ENCODE measurements around the gene MYF6.

Gene MYF6

DNA sequence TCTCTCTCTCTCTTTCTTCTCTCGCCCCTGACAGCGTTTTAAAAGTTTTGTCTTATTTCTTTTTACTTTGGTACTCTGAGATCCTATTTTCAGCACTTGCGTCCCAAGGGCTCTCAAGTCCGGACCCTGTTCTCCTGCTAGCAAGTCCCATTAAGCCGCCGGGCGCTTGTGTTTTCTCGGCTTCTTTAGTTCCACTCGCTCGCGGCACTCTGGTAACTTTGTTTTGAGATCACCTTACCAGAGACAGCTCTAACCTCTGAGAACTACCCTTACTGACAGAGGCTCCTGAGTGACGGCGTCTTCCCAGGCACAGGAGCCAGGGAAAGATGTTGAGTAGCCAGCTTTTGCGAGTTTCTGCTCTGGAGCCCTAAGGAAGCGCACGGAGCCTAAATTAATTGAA lies 6.6 kb downstream of the MYF6 start:
- no peak for TF ChIP-seq CSDC2 (CRISPR knock-in tag; IDR thresholded peaks at IDR 0.05)
- no peak for ATAC-seq

DNA sequence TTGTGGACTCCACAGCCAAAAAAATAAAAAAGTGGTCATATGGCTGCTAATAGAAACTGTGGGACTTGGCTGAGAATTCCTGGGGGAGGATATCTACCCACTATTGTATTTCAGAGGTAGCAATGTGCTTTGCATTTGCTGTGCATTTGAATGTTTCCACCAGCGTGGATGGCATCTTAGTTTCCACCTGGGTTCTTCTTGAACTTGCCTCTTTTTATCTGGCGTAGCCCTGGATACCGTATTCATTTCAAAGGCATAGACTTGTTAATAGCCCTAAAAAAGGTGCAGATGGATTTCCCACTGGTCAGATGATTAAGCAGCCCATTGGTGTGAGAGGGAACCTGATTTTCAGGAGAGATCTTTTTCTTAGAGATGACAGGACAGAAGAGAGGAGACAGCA lies 7.4 kb downstream of the MYF6 start:
- ATAC-seq: no peak
- TF ChIP-seq POU6F1 (CRISPR knock-in tag; IDR thresholded peaks at IDR 0.05; ENCODE audit: borderline replicate concordance, low read depth): no peak
- TF ChIP-seq ZNF8 (CRISPR knock-in tag; IDR thresholded peaks at IDR 0.05): no peak
- no peak for TF ChIP-seq ZNF70 (CRISPR knock-in tag; IDR thresholded peaks at IDR 0.05)
- TF ChIP-seq BACH2 (CRISPR knock-in tag; IDR thresholded peaks at IDR 0.05; ENCODE audit: borderline replicate concordance): no peak
- no peak for TF ChIP-seq ESRRG (CRISPR knock-in tag; IDR thresholded peaks at IDR 0.05)
- no peak for TF ChIP-seq ISL1 (CRISPR knock-in tag; IDR thresholded peaks at IDR 0.05)
- no peak for TF ChIP-seq SNAI2 (CRISPR knock-in tag; IDR thresholded peaks at IDR 0.05)
- TF ChIP-seq GLIS3 (CRISPR knock-in tag; IDR thresholded peaks at IDR 0.05): no peak
- TF ChIP-seq PATZ1 (CRISPR knock-in tag; IDR thresholded peaks at IDR 0.05; ENCODE audit: borderline replicate concordance): no peak
- no peak for TF ChIP-seq CREB5 (CRISPR knock-in tag; IDR thresholded peaks at IDR 0.05; ENCODE audit: low read depth)
- TF ChIP-seq, protein P1, sequence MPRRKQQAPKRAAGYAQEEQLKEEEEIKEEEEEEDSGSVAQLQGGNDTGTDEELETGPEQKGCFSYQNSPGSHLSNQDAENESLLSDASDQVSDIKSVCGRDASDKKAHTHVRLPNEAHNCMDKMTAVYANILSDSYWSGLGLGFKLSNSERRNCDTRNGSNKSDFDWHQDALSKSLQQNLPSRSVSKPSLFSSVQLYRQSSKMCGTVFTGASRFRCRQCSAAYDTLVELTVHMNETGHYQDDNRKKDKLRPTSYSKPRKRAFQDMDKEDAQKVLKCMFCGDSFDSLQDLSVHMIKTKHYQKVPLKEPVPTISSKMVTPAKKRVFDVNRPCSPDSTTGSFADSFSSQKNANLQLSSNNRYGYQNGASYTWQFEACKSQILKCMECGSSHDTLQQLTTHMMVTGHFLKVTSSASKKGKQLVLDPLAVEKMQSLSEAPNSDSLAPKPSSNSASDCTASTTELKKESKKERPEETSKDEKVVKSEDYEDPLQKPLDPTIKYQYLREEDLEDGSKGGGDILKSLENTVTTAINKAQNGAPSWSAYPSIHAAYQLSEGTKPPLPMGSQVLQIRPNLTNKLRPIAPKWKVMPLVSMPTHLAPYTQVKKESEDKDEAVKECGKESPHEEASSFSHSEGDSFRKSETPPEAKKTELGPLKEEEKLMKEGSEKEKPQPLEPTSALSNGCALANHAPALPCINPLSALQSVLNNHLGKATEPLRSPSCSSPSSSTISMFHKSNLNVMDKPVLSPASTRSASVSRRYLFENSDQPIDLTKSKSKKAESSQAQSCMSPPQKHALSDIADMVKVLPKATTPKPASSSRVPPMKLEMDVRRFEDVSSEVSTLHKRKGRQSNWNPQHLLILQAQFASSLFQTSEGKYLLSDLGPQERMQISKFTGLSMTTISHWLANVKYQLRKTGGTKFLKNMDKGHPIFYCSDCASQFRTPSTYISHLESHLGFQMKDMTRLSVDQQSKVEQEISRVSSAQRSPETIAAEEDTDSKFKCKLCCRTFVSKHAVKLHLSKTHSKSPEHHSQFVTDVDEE (CRISPR knock-in tag; IDR thresholded peaks at IDR 0.05): no peak
- no peak for TF ChIP-seq OSR1 (CRISPR knock-in tag; IDR thresholded peaks at IDR 0.05)
- TF ChIP-seq ARNTL (CRISPR knock-in tag; IDR thresholded peaks at IDR 0.05; ENCODE audit: borderline replicate concordance, low read depth): no peak

- TF ChIP-seq ARNTL (CRISPR knock-in tag; IDR thresholded peaks at IDR 0.05; ENCODE audit: borderline replicate concordance, low read depth): no peak
- no peak for TF ChIP-seq ZNF565 (CRISPR knock-in tag; conservative IDR thresholded peaks at IDR 0.05; ENCODE audit: low read depth)
- no peak for TF ChIP-seq ZFP3 (CRISPR knock-in tag; IDR thresholded peaks at IDR 0.05)
- TF ChIP-seq BACH2 (CRISPR knock-in tag; IDR thresholded peaks at IDR 0.05; ENCODE audit: borderline replicate concordance): no peak
- no peak for TF ChIP-seq CSDC2 (CRISPR knock-in tag; IDR thresholded peaks at IDR 0.05)
- TF ChIP-seq CSRNP3 (CRISPR knock-in tag; IDR thresholded peaks at IDR 0.05): no peak
- no peak for TF ChIP-seq ZNF8 (CRISPR knock-in tag; IDR thresholded peaks at IDR 0.05)
- TF ChIP-seq OSR1 (CRISPR knock-in tag; IDR thresholded peaks at IDR 0.05): no peak
- no peak for TF ChIP-seq ESRRG (CRISPR knock-in tag; IDR thresholded peaks at IDR 0.05)
Measured at GRCh38 chr12:80715713-80716249, 8.3 kb downstream of the MYF6 start.

GRCh38 chr12:80716696-80717469 lies 9.4 kb downstream of the MYF6 start, which contains the start of gene MYF5:
Gene MYF5, plus strand, starts transcription at chr12:80716912. Its CDS starts 152 bp downstream, at chr12:80717064.
- ATAC-seq: no peak
- TF ChIP-seq TOX (CRISPR knock-in tag; IDR thresholded peaks at IDR 0.05; ENCODE audit: borderline replicate concordance): no peak

More at GRCh38 chr12:80715713-80716249, 8.3 kb downstream of the MYF6 start:
- no peak for ATAC-seq
